ENCODE measurements around the gene TEX48.
A peak's percentile ranks its signal among the peaks of the same experiment; 100 is the strongest.

The TEX48 gene, protein sequence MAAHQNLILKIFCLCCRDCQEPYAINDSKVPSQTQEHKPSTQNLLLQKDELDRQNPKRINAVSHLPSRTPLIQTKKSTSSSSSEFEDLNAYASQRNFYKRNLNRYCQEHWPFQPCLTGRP

DNA sequence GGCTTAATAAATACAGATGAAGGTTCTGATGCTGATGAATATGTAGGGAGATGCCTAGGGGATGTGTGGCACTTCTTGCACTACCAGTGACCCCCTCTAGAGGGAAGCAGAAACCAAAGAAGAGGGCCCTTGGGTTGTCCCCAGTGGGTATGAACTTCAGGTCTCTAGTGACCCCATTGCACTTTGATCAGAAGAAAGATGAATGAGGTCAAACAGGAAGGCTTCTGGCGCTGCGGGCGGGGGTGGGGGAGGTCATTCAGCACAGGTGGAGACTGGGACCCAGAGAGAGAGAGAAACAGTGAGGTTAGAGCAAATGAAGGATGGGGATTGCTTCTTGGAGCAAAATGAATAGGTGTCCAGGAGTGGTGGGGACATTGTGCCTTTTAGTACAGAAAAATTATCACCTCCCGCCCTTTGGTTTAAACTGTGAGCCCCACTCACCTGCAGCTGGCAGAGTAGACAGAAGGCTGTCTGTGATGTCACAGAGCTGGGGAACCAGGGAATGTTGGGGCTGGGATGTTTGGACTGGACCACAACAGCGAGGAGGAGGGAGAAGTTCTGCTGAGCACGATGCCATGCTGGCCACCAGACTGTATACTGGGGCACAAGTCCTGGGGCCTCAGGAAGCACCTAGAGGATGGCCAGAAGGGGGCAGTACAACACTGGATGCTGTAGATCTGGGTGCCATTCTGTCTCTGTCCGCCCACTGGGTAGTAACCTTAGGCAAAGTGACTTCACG lies at the start of gene TEX48:
TSS of gene TEX48 (minus strand) at position 599 of the 739 bp plus-strand sequence. CDS start 10,469 bp downstream, outside the sequence.
- peak; percentile 9 to 68 (median 40) for DNase-seq

DNA sequence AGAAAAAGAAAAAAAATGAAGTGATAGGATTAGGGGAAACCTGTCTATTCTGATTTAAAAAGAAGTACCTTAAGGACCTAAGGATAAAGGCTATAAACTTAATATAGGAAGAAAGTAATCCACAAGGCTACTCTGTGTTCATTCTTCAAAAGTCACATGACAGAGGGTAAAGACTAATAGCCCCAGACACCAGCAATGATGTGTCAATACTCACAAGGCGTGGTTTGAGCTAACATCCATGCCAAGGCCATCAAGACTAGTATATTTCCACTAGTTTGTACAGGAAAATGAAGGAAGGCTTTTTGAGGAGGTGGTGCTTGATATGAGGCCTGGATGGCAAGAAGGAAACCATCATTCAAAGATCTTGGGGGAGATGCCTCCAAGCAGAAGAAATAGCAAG lies 49.7 kb upstream of the TEX48 start:
- DNase-seq = no peak

DNA sequence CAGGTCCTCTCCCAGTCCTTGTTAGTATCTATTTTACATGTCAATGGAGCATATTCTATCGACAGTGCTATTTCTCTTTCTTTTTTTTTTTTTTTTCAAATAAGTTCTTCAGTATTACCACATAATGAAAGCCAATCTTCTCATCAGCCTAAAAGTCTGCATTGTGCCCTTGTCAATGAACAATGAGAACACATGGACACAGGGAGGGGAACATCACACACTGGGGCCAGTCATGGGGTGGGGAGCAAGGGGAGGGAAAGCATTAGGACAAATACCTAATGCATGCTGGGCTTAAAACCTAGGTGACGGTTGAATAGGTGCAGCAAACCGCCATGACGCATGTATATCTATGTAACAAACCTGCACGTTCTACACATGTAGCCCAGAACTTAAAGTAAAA lies 47.7 kb upstream of the TEX48 start:
- no peak for DNase-seq

DNA sequence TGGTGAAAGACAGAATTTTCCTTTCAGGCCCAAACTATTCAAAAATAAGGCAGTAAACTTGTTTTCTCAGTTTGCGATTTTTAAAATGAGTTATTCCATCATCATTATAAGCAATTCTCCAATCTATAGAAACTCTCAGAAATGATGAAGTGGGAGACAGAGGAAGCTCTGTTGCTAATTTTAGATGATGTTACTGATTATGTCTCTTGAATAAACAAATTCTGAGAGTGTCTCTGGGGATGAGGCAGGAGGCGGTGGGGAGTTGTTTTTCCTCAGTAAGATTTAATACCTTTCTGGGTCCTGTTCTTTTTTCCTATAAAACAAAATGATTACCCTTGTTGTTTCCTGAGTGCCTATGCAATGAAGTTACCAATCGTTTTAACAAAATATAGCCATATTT lies 43.9 kb upstream of the TEX48 start:
- DNase-seq = no peak

DNA sequence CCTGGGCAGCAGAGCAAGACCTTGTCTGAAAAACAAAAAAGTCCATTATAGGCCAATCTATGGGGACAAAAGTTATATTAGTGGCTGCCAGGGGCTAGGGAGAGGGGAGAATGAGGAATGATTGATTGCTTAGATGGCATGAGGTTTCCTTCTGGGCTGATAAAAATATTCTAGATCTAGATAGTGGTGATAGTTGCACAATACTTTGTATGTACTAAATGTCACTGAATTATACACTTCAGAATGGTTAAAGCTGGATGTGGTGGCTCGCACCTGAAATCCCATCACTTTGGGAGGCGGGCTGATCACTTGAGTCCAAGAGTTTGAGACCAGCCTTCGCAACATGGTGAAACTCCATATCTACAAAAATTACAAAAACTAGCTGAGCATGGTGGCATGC lies 42.8 kb upstream of the TEX48 start:
- DNase-seq = no peak

DNA sequence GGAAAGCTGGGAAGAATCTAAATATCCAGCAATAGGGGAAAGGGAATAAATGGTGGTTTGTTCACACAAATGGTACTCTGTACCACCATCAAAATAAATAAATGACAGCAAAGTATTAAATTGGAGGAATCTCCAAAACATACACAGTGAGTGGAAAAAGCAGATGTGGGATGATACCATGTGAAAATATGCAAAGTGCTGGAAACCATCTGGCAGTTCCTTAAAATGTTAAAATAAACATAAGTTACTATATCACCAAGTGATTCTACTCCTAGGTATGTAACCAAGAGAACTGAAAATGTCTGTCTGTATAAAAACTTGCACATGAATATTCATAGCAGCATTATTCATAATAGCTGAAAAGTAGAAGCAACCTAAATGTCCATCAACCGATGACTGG lies 41.9 kb upstream of the TEX48 start:
- no peak for DNase-seq

DNA sequence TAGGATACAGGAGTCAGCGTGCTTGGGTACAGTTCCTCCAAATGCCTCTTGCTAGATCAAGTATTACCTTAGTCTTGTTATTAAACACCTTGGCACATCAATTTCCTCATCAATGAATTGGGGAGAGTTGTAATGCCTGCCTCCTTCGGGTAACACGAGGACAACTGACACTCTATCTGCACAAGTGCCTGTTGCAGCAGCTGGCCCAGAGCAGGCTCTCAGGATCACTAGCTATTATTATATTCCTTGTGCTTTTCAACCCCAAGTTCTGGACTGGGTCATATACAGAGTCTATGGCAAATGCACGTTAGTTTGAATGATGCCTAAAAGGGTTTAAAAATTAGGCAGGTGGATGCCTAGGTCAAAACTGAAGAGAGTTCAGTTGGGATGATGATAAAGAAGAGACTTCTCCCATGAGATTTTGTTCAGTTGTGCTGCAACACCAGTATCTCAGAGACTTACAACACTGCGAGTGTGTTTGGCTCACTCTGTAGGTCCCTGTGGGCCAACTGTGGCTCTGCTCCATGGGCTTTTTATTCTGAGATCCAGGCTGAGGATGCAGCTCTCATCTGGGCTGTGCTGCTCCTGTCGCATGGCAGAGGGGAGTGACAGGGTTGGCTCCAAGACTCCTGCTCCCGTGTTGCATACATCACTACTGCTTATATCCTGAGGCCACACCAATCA lies 41.1 kb upstream of the TEX48 start:
- no peak for DNase-seq

DNA sequence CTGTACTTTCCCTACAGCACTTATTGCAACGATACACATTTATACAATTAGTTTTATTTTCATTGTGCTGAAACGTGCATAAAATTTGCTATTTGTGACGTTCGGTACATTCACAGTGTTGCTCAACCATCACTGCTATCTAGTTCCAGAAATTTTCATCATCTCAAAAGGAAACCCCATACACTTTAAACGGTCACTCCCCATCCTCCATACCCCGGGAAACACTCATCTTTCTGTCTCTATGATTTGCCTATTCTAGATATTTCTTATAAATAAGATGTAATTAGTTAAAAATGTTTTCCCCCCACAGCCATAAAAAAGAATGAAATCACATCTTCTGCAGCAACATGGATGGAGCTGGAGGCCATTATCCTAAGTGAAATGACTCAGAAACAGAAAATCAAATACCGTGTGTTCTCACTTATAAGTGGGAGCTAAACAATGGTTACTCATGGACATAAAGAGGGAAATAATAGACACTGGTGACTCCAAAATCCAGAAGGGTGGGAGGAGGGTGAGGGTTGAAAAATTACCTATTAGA lies 40.2 kb upstream of the TEX48 start:
- no peak for DNase-seq

DNA sequence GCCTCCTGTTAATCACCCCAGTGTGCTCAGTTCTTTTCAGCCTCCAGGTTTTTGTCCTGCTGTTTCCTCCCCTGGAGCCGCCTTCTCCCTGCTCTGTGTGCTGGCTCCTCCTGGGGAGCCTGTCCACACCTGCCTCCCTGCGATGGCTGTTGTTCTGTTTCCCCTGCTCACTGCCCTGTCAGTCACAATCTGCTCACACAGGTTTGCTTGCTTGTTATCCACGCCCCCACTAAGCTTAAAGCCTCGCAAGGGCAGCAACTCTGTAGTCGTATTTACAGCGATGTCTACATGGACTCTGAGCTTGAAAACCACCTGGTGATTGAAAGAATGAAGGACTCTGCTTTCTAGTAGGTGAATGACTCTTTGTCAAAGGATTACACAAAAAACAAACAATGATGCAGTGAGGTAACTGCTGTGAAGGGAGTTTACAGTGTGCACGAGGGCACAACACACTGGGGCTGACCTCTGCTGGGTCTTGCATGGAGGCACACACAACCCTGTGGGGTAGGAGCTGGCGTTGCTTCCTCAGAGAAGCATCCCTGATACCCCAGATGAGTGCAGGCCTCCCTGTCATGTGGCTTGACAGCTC lies 39.6 kb upstream of the TEX48 start:
- DNase-seq = no peak

DNA sequence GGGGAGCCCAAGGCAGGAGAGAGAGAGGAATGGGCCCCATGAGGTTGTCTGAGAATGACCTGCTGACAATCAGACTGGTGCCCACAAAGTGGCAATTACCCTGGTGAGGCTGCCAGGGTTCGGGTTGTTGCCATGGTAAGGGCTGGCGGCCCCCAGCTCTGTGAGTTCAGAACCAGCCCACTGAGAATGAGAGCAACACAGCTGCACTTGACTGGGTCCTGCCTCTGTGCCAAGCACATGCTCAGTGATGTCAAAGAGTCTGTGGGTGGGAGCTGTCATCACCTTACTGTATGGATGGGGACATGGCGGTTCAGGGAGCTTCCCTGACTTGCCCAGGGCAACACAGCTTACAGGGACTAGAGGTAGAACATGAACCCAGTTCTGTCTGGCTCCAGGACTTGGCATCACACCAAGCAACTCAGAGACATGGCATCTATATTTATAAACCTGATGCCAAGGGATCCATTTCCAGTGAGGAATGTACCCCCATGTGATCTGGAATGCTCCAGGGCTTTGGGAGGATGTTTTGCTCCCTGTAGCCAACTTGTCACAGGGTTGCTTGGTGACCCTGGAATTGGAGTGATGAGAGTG lies 38.2 kb upstream of the TEX48 start:
- DNase-seq = no peak

DNA sequence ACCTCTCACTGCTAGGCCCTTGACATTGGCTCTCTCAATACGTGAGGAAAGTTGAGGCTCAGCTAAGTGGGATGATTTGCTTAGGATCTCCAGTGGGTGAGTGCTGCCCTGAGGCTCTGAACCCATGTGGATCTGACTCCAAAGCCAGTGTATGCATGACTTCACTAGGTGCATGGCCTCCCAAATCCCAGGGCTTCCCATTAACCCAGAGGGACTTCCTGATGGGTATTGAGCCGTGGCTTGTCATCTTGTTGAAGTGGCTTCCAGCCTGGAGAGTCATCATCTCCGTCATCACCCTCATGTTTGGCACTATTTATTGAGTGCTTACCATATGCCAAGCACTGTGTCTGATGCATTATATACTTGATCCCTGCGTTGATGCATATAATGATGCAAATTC lies 37.3 kb upstream of the TEX48 start:
- no peak for DNase-seq

DNA sequence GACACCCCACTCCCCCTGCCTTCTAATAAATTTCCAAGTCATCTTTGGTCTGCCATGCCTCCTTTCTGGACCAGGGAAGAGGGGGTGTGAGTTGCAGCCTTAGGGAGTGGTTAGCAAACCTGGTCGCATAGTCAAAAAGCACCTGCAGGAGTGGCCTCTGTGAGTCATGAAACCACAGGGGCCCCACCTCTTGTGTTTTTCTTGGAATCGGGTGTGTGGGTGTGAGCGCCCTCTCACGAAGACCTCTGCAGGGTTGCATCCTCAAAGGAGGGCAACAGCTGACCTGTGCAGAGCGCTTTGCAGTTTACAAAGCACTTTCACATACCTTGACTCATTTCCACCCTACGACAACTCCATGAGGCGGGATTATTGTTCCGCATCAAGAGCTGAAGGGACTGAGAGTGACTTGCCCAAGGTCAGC lies 36.8 kb upstream of the TEX48 start:
- peak in 2 of 6 experiments; percentile 5 to 15 for DNase-seq

DNA sequence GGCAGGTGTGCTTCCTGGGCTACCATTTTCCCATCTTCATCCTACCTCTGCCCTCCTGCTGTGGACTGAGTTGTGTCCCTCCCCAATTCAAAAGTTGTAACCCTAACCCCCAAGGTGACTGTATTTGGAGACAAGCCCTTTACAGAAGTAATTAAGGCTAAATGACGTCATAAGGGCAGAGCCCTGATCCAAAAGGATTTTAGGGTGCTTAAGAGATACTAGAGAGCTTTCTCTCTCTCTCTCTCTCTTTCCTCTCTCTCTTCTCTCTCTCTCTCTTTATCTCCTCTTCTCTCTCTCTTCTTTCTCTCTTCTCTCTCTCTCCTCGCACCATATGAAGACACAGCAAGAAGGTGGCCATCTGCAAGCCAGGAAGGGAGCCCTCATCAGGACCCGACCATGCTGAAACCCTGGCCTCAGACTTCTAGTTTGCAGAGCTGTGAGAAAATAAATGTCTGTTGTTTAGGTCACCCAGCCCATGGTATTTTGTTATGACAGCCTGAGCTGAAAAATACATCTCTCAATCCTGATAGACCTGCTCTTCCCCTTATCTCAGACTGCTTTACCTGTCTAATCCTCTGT lies 36.0 kb upstream of the TEX48 start:
- no peak for DNase-seq

DNA sequence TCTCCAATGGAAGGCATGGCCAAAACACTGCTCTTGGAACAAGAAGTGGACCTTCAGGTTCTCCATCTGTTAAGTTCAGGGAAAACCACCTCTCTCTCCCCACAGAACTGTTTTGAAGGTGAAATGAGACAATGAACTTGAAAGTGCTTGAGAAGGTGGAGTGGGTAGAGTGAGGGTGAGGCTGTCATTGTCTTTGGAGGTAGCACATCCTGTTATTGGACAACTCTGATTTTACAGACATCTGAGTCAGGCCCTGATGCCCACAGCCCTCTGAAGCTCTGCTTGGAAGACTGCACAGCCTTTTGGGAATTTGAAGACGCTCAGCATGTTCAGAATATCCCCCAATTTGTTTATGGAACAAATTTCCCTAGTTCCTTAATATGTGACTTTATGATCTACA lies 27.6 kb upstream of the TEX48 start:
- no peak for DNase-seq

DNA sequence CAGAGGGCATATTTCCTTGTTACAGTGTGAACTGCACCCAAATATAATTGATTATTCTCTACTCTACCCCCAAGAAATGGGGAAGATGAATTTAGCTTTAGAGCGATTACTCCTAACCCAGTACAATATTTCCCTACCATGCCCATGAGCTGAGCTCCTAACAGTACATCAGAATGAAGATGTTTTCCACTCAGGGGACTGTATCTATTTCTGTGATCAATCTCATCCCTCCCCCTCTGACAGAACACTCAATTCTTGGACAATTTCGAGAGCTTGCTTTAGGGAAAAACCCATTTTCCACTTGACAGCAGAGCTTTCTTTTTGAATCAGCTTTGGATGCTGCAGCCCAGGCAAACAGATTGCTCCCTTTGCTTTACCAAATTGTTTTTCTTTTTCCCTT lies 24.7 kb upstream of the TEX48 start:
- DNase-seq = no peak

DNA sequence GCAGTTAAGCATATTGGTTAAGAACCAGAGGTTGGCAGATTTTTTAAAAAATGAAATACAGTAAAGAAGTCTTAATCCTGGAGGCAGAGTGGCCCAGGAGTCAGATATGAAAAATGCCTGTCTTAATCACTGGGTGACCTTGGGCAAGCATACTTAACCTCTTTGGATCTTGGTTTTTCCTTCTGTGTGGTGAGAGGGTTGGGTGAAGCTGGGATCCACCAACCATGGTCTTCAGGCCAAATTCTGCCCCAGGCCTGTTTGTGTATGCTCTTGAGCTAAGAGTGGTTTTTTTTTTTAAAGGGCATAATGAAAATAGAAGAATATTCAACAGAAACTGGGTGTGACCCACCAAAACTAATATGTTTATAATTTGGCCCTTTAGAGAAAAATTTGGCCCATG lies 20.0 kb upstream of the TEX48 start:
- DNase-seq = no peak

DNA sequence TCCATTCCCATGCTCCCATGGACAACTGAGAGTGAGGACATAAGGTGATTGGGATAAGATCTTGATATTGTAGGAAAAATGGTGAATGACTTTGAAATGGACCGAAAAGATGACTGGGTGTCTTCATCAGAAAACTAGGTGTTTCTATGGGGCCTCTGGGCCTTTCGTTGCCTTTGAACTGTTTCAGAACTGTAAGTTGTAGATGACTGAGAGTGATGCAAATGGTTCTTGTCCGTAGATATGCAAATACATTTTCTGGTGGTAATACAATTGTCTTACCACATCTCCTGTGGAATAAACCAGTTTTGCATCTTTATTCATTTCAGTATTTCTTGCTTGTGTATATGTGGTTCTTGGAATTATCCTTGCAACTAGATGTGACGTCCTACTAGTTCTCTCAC lies 16.0 kb upstream of the TEX48 start:
- no peak for DNase-seq

DNA sequence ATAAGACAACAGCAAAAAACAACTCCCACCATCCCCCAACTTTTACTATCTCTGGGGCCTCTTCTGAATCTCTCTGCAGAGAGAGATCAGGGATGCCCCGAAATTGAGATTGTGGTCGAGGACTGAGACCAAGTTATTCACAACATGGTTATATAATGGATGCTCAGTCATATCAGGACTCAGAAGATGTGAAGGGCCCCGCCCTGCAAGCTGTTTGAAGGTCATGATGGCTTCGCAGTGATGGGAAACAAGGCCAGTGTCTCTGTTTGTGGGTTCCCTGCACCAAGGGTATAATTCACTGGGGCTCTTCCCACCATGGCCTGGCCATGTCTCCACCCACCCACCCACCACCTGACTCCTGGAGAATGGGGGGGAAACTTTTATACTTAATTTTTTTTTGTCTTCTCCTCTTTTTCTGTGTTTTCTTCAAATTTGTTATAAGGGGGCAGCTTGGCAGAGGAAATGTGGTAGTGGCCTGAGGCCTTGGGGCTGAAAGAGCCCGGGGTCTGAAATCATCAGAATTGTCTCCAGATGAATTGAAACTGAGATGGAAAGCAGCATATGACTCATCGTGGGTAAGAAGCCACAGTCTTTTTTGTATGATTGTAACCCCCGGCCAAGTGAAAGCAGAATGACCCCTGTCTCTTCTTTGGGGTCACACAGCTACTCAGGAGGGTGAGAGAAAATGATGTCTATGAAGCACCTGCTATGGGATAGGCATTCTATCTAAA lies 15.0 kb upstream of the TEX48 start:
- DNase-seq = no peak

DNA sequence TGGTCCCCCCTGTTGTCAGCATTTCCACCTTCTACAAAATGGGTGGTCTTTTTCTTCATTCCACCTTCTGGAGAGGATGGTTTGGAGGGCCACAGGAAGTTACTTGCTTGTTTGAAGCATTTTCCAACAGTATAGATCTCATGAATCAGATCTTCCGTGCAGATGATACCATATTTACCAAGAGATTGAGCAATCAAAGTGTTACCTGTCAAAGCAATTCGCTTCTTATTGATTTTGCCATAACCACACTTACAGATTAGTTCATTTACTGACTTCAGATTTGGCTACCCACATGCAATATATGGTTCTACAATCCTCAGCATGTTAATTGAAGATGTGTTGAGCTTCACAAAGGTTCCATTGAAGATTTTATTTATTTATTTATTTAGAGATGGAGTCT lies 14.0 kb upstream of the TEX48 start:
- DNase-seq = no peak

DNA sequence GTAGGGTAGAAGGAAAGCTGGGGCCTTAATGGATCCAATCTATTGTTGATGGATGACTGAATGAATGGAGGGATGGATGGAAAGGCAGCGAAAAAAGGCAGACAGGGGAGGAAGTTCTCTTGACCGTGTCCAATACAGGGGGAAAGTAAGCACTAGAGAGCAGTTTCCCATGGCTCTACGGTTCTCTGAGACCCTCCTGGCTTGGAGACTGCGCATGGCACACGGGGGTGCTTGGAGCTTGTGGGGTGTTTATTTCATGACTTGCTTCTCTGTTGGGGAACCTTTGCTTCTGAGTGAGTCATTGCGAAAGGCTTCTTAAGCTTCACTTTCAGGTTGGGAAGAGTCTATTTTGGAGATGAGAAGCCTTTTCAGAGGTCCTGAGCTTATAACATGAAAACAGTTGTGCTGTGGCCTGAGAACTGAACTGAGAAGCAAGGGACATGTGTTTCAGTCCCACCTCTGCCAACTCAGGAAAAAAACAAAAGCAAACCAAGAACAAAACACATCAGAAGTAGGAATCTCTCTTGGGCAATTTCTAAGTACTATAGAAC lies 12.8 kb upstream of the TEX48 start:
- no peak for DNase-seq

DNA sequence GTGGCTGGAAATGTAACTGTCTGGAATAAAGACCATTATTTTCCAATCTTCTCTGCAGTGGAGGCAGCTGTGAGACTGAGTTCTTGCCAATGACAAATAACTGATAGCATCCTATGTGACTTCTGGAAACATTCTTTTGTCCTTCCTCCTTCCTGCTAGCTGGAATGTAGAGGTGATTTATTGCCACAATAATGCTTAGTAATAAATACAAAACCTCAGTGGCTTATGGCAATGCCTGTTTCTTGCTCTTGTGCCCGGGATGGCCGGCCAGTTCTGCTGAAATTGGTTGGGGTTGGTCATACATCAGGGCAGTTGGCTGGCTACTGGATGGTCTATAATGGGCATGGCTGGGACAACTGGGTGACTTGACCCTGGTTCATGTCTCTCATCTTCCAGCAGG lies 12.2 kb upstream of the TEX48 start:
- no peak for DNase-seq
